ENCODE results near the gene IGFBP4. TPM values are rescaled to one million over a fixed set of nuclear protein-coding genes. Genes with fewer than 3 reads are reported as not detected.

IGFBP4 gene
- total and polyA plus RNA-seq, 10 of the 15 experiments (the other 5 are each of a cell fraction or from before 2014, with no cell fraction given), result 2.4 to 22.3 (median 6.6) TPM

- intact Hi-C loops (cut with micrococcal nuclease; ENCODE audit: unreplicated experiment), result no loop called here
- no peak for FAIRE-seq
Observed at GRCh38 chr17:40463122-40463550, 19.9 kb downstream of the IGFBP4 start.

More at GRCh38 chr17:40463122-40463550, 19.9 kb downstream of the IGFBP4 start:
- ChIA-PET RAD21 (ENCODE audit: unreplicated experiment) (interaction anchor here (0.7 kb wide), 1 partner anchor 12 kb away, joined by 4 read pairs; no protein-coding TSS in a partner anchor), POLR2A (no interaction called here), SMC1A (ENCODE audit: uncharacterized antibody, unreplicated experiment) (interaction anchor here (0.7 to 1.2 kb wide), 2 partner anchors 45 to 823 kb away, joined by 3 read pairs; partner anchors contain the start of gene TOP2A), CTCF (no interaction called here)
- in situ Hi-C loops (cut with MboI), result no loop called here
- Histone ChIP-seq H3K4me2 (ENCODE audit: control insufficient read depth, insufficient read depth) (no peak overlapping the region), H2AFZ (ENCODE audit: control insufficient read depth, low read depth, low read length) (no peak overlapping the region), H4K20me1 (ENCODE audit: control insufficient read depth, insufficient read depth) (no peaks in the 10 kb centered on the region), H3K27ac (ENCODE audit: control insufficient read depth, insufficient read depth) (no peak overlapping the region), H3K79me2 (ENCODE audit: control insufficient read depth, insufficient read depth, low read length) (no peaks in the 10 kb centered on the region), H3K9ac (ENCODE audit: control insufficient read depth, insufficient read depth, low read length) (no peak overlapping the region), H3K9me3 (replicated peaks; ENCODE audit: control insufficient read depth, insufficient read depth, low read length) (no peaks in the 10 kb centered on the region), H3K4me1 (ENCODE audit: control insufficient read depth, insufficient read depth, low read length) (no peaks in the 10 kb centered on the region), H3K36me3 (ENCODE audit: control insufficient read depth in 2 of 2, insufficient read depth in 2 of 2, low read length in 1 of 2) (no peaks in the 10 kb centered on the region), H3K27me3 (replicated peaks in 1 of 2; ENCODE audit: control insufficient read depth in 2 of 2, insufficient read depth in 2 of 2, low read length in 1 of 2) (no peaks in the 10 kb centered on the region; a peak in 1 of 4 replicates), H3K4me3 (no peak overlapping the region)
- 47% methylated on average over 11 of the region's 11 CpGs for WGBS (ENCODE audit: insufficient coverage, insufficient replicate concordance, low lambda C conversion rate, missing lambda C conversion rate)
- BruUV-seq (replicated peaks), result no TSS peak
- TF ChIP-seq HSF1 (IDR thresholded peaks at IDR 0.05; ENCODE audit: low read depth, low read length) (no peak), SREBF2 (IDR thresholded peaks at IDR 0.05; ENCODE audit: low read length) (no peak), POLR2AphosphoS2 (IDR thresholded peaks at IDR 0.05; ENCODE audit: low read depth, low read length) (no peak), MLLT1 (IDR thresholded peaks at IDR 0.05) (no peak), ZNF592 (IDR thresholded peaks at IDR 0.05) (no peak), DPF2 (IDR thresholded peaks at IDR 0.05) (no peak), BRCA1 (IDR thresholded peaks at IDR 0.05; ENCODE audit: low read depth, low read length) (no peak)
- DNase-seq (ENCODE audit: low read depth, low spot score), result no peak
- no peak for ATAC-seq
